Measurements from ENCODE around the gene ICAM5. TPM values are rescaled to one million over a fixed set of nuclear protein-coding genes. Genes with fewer than 3 reads are reported as not detected.

ICAM5 gene
- total RNA-seq (2011; cell fraction: chromatin; rRNA removed; ENCODE audit: low replicate concordance): 152 and 610 TPM in 2 replicates
- 442 and 477 TPM in 2 replicates for total RNA-seq (2011; cell fraction: nucleolus; rRNA removed)
- total RNA-seq (2011; cell fraction: nucleoplasm; rRNA removed): 261 and 266 TPM in 2 replicates
- total RNA-seq (2014; rRNA removed) (39.7 TPM in 2 replicates), total RNA-seq (2014; rRNA removed; fragmentation: Illumina TruSeq; extraction: Trizol) (1.7 and 3.7 TPM in 2 replicates), total RNA-seq (2015; rRNA removed; fragmentation: Illumina TruSeq; extraction: Trizol) (13.7 and 16.6 TPM in 2 replicates), total RNA-seq (2021) (69.7 and 89.5 TPM in 2 replicates), polyA plus RNA-seq (2011; rRNA removed) (29.9 and 58.7 TPM in 2 replicates), polyA plus RNA-seq (2014; fragmentation: Illumina TruSeq; extraction: Trizol) (12.1 and 29.4 TPM in 2 replicates), polyA plus RNA-seq (2014; fragmentation: Nextera tagmentation; extraction: Ambion mirVana) (under 1 TPM; 0.10 to 0.11 TPM), polyA plus RNA-seq (2014; rRNA removed) (97.4 and 114 TPM in 2 replicates), polyA minus RNA-seq (2011; rRNA and poly(A)+ RNA removed) (4.9 and 6.5 TPM in 2 replicates), Bru-seq, nascent RNA (percentile 87 among the genes with signal in this experiment), BruChase-seq, experiment 1, labeled RNA remaining after a 2-hour chase (percentile 83 among the genes with signal in this experiment), BruChase-seq, experiment 2, labeled RNA remaining after a 6-hour chase (percentile 90 among the genes with signal in this experiment)
- 50.3 and 80.3 TPM in 2 replicates for polyA plus RNA-seq (2011; cell fraction: cytosol; rRNA removed)
- polyA plus RNA-seq (2011; cell fraction: nucleus; rRNA removed): 748 and 1,281 TPM in 2 replicates
- 45.0 and 59.7 TPM in 2 replicates for polyA plus RNA-seq (2012)
- 19.6 and 29.4 TPM in 2 replicates for polyA minus RNA-seq (2011; cell fraction: cytosol; rRNA and poly(A)+ RNA removed)
- polyA minus RNA-seq (2011; cell fraction: nucleus; rRNA and poly(A)+ RNA removed): 91.7 and 98.6 TPM in 2 replicates
- long read RNA-seq, experiment 1, partial matches to known transcripts: 229 of 299 reads
- long read RNA-seq, experiment 1, other reads (novel, unspliced or antisense): 65 of 299 reads
- long read RNA-seq, experiment 2, partial matches to known transcripts: 8 of 15 reads
- long read RNA-seq, experiment 2, other reads (novel, unspliced or antisense): 5 of 15 reads
- long read RNA-seq, experiment 3, partial matches to known transcripts: 1 of 1 reads
- long read RNA-seq, experiment 3, other reads (novel, unspliced or antisense): 0 of 1 reads

DNA sequence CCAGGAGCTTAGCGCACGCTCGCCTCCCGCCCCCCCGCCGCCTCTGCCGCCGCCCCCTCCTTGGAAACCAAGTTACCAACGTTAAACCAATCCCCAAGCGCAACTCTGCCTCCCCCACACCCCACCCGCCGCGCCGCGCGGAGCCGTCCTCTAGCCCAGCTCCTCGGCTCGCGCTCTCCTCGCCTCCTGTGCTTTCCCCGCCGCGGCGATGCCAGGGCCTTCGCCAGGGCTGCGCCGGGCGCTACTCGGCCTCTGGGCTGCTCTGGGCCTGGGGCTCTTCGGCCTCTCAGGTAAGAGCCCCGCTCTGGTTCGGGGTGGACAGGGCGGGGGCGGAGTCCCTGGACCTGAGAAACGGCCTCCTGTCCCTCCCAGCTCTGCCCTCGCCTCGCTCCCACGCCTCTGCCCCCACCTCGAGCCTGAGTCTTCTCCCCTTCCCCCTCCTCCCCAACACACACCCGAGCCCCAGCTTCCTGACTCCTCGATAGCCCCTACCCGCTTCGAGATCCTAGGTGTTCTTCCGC is at the start of gene ICAM5:
ICAM5 (plus strand) TSS at position 117 of the 521 bp plus-strand sequence; CDS start at position 209, 92 bp downstream.
- Histone ChIP-seq H3K4me3 (peak within 1 kb of the TSS; percentile 79), H3K9ac (ENCODE audit: insufficient read depth in 1 of 2, low read depth in 2 of 2, low read length in 2 of 2) (peak within 1 kb of the TSS; percentile 91 to 99), H3K4me1 (replicated peaks in 1 of 2; ENCODE audit: control insufficient read depth in 2 of 2, insufficient read depth in 2 of 2, low read length in 2 of 2) (peaks cover 29 to 92% of the 10 kb centered on the region in 2 experiments; a peak in 4 of 5 replicates), H3K36me3 (ENCODE audit: control insufficient read depth, insufficient read depth, low read length) (peaks cover 39% of the 10 kb centered on the region), H3K9me1 (ENCODE audit: control insufficient read depth, insufficient read depth, low read length) (peaks cover 5% of the 10 kb centered on the region), H3K9me3 (replicated peaks; ENCODE audit: control insufficient read depth, insufficient read depth, low read depth, low read length) (peaks cover 2% of the 10 kb centered on the region; the same call in 1 of the 2 replicates), H2AFZ (ENCODE audit: low read depth, low read length) (peak within 1 kb of the TSS; percentile 84), H3K79me2 (ENCODE audit: control insufficient read depth, insufficient read depth, low read length) (peaks cover 79% of the 10 kb centered on the region), H3K27me3 (ENCODE audit: control insufficient read depth in 2 of 2, insufficient read depth in 2 of 2, low read length in 2 of 2) (no peaks in the 10 kb centered on the region), H3K4me2 (ENCODE audit: insufficient read depth, low read length) (peak within 1 kb of the TSS; percentile 99), H4K20me1 (replicated peaks; ENCODE audit: control insufficient read depth, insufficient read depth, low read length) (no peaks in the 10 kb centered on the region; the same call in 1 of the 2 replicates), H3K27ac (ENCODE audit: extremely low read depth, low read depth, low read length) (peak within 1 kb of the TSS; percentile 96)
- FAIRE-seq: no peak
- intact Hi-C loops (cut with micrococcal nuclease) (loop anchor here (1.0 to 2.0 kb wide), 3 partner anchors 20 to 91 kb away; partner anchors contain the start of genes RAVER1 and TYK2), in situ Hi-C loops (cut with MboI) (no loop called here)
- peak; percentile 9 for ATAC-seq
- WGBS (ENCODE audit: insufficient coverage, low coverage, missing lambda C conversion rate): 1% methylated on average over 35 of the region's 45 CpGs
- ChIA-PET CTCF (ENCODE audit: low intra/inter-chr PET ratio) (no interaction called here), POLR2A (interaction anchor here (0.6 to 6.2 kb wide), 22 partner anchors 10 to 161 kb away, joined by 3 to 74 read pairs (median 4); partner anchors contain the start of genes CDC37, ICAM1, RAVER1 and TYK2)
- peak; percentile 59 to 94 (median 69) for DNase-seq (ENCODE audit: extremely low read depth in 1 of 4, low spot score in 3 of 4)
- no TSS peak for BruUV-seq (replicated peaks)
- peak; percentile 29 for TF ChIP-seq ZFP36 (IDR thresholded peaks at IDR 0.05; ENCODE audit: low read depth, low read length, partially characterized antibody)
- peak; percentile 86 to 93 for TF ChIP-seq MAZ (CRISPR knock-in tag; conservative IDR thresholded peaks at IDR 0.05 in 1 of 2, IDR thresholded peaks at IDR 0.05 in 1 of 2)
- TF ChIP-seq SOX6 (IDR thresholded peaks at IDR 0.05): peak; percentile 7; the same call in 1 of the 2 replicates
- TF ChIP-seq HDAC1 (IDR thresholded peaks at IDR 0.05): peak in 1 of 2 experiments; percentile 64; a peak in 2 of 4 replicates
- TF ChIP-seq PHF8 (IDR thresholded peaks at IDR 0.05; ENCODE audit: borderline replicate concordance, low read length): peak; percentile 47; the same call in 1 of the 2 replicates
- TF ChIP-seq TRIM24 (IDR thresholded peaks at IDR 0.05): 0 out of 4 replicates have a peak, but pooled peaks of 1 of the 2 experiments have one; percentile 28
- TF ChIP-seq TRIM25 (IDR thresholded peaks at IDR 0.05; ENCODE audit: borderline replicate concordance): no peak
- TF ChIP-seq ZZZ3 (IDR thresholded peaks at IDR 0.05): no peak
- no peak for TF ChIP-seq CCAR2 (IDR thresholded peaks at IDR 0.05; ENCODE audit: low read depth, low read length)
- peak; percentile 73; the same call in 1 of the 2 replicates for TF ChIP-seq ZBTB17 (CRISPR knock-in tag; IDR thresholded peaks at IDR 0.05)
- TF ChIP-seq ARHGAP35 (IDR thresholded peaks at IDR 0.05; ENCODE audit: partially characterized antibody): peak; percentile 8
- peak; percentile 38; the same call in 1 of the 2 replicates for TF ChIP-seq ZBTB7A (IDR thresholded peaks at IDR 0.05; ENCODE audit: borderline replicate concordance, control insufficient read depth, low read depth, low read length)
- peak; percentile 19; the same call in 1 of the 2 replicates for TF ChIP-seq ZBTB2 (IDR thresholded peaks at IDR 0.05)
- TF ChIP-seq ZNF695 (CRISPR knock-in tag; IDR thresholded peaks at IDR 0.05): no peak
- 0 out of 2 replicates have a peak, but pooled peaks have one; percentile 10 for TF ChIP-seq HDAC2 (IDR thresholded peaks at IDR 0.05)

Measured in K562 (cell line).